HCT116 (cell line): Measurements from ENCODE around the gene GRIN2A. TPM values are rescaled to one million over a fixed set of nuclear protein-coding genes. Genes with fewer than 3 reads are reported as not detected.

ENCODE experiments used
- ATAC-seq: fragments of 200-7000 bp; cut with Tn5 transposase; 2 replicates; pipeline ENCODE4 v1.9.1; 2020; ENCODE audit warnings: mild to moderate bottlenecking, moderate library complexity
- BruUV-seq: library from RNA; stranded (reverse); fragments of 400-500 nt; replicated peaks from 2 replicates; lab custom pipeline; 2021; lab: Mats Ljungman, UMichigan
- CTCF ChIA-PET: fragments of 300-600 bp; sonication (Branson Sonifier 250); formaldehyde crosslinking; loops from one replicate; lab custom pipeline; 2021; ENCODE audit warnings: antibody characterized with exemption; lab: Charles Lee
- POLR2A ChIA-PET: fragments of 300-600, 350-600 bp; sonication (Branson Sonifier 250); formaldehyde crosslinking; loops from one replicate; lab custom pipeline; 2021; ENCODE audit warnings: antibody characterized with exemption; lab: Charles Lee
- RAD21 ChIA-PET, 2 experiments: fragments of 300-600 bp; sonication (Branson Sonifier 250); formaldehyde crosslinking; loops; one replicate each; lab custom pipeline; 2023; ENCODE audit warnings: low total read pairs in 2 of 2; ENCODE audit not compliant: uncharacterized antibody in 2 of 2, unreplicated experiment in 2 of 2, low non-redundant PET in 1 of 2; lab: Charles Lee
- DNase-seq: peaks from one replicate; pipeline ENCODE4 v3.0.0-alpha.2; 2010; ENCODE audit warnings: low read depth, low spot score
- H2AFZ ChIP-seq: fragments of 200-600 bp; shearing (Covaris generic), sonication (generic); 2 replicates; pipeline ENCODE4 v1.6.1; 2017; ENCODE audit warnings: low read depth, mixed run types, mixed read lengths, antibody characterized with exemption, low read length; ENCODE audit not compliant: poor library complexity, severe bottlenecking
- H3K27ac ChIP-seq: 2 replicates; pipeline ENCODE4 v1.5.1; 2012; ENCODE audit warnings: low read depth, low read length
- H3K27me3 ChIP-seq: fragments of 200-600 bp; sonication (generic); 2 replicates; pipeline ENCODE4 v1.6.1; 2016; ENCODE audit warnings: mixed run types, low read length, mixed read lengths; ENCODE audit not compliant: insufficient read depth
- H3K36me3 ChIP-seq, 2 experiments: fragments of 200-500 bp in 1 of 2; fragments of 200-600 bp in 1 of 2; sonication (Bioruptor generic) in 1 of 2; sonication (generic) in 1 of 2; 2 replicates each; pipeline versions ENCODE4 v1.5.1 to v1.6.1; 2014 to 2016; ENCODE audit warnings: low read length in 2 of 2, inconsistent platforms in 1 of 2, mixed read lengths in 1 of 2, mixed run types in 1 of 2; ENCODE audit not compliant: insufficient read depth in 2 of 2, control insufficient read depth in 1 of 2
- H3K4me1 ChIP-seq, 2 experiments: fragments of 200-600 bp in 1 of 2; sonication (generic) in 1 of 2; 2 replicates each; pipeline versions ENCODE4 v1.5.1 to v1.6.1; 2012 to 2017; ENCODE audit warnings: low read length in 2 of 2, inconsistent platforms in 1 of 2, mild to moderate bottlenecking in 1 of 2, mixed read lengths in 1 of 2, mixed run types in 1 of 2, moderate library complexity in 1 of 2; ENCODE audit not compliant: insufficient read depth in 2 of 2, control insufficient read depth in 1 of 2
- H3K4me2 ChIP-seq: fragments of 200-600 bp; sonication (generic); 2 replicates; pipeline ENCODE4 v1.6.1; 2017; ENCODE audit warnings: mixed run types, low read length, mixed read lengths
- H3K4me3 ChIP-seq, 2 experiments: fragments of 200-600 bp in 1 of 2; sonication (generic) in 1 of 2; replicated peaks in 1 of 2; 2 replicates each; pipeline ENCODE4 v1.5.1; 2011 to 2016; ENCODE audit warnings: low read length in 2 of 2, control low read depth in 1 of 2, low read depth in 1 of 2, mild to moderate bottlenecking in 1 of 2, mixed read lengths in 1 of 2, mixed run types in 1 of 2
- H3K79me2 ChIP-seq: fragments of 200-600 bp; sonication (generic); 2 replicates; pipeline ENCODE4 v1.6.1; 2017; ENCODE audit warnings: mild to moderate bottlenecking, mixed run types, low read length, moderate library complexity, mixed read lengths; ENCODE audit not compliant: insufficient read depth
- H3K9ac ChIP-seq: fragments of 200-600 bp; sonication (generic); 2 replicates; pipeline ENCODE4 v1.6.1; 2016; ENCODE audit warnings: low read length, mixed read lengths
- H3K9me2 ChIP-seq: fragments of 200-600 bp; sonication (generic), shearing (Covaris generic); 2 replicates; pipeline ENCODE4 v1.6.1; 2017; ENCODE audit warnings: mixed run types, mild to moderate bottlenecking, moderate library complexity; ENCODE audit not compliant: insufficient read depth
- H3K9me3 ChIP-seq, 2 experiments: fragments of 200-500 bp in 1 of 2; fragments of 200-600 bp in 1 of 2; sonication (Bioruptor generic) in 1 of 2; sonication (generic) in 1 of 2; 2 replicates each; pipeline ENCODE4 v1.6.1; 2014 to 2017; ENCODE audit warnings: low read length in 2 of 2, mixed read lengths in 2 of 2, inconsistent platforms in 1 of 2, low read depth in 1 of 2, mild to moderate bottlenecking in 1 of 2, mixed run types in 1 of 2, moderate library complexity in 1 of 2; ENCODE audit not compliant: control insufficient read depth in 1 of 2, insufficient read depth in 1 of 2
- H4K20me1 ChIP-seq: fragments of 200-600 bp; sonication (generic), shearing (Covaris generic); 2 replicates; pipeline ENCODE4 v1.6.1; 2017; ENCODE audit warnings: mixed run types, mild to moderate bottlenecking, moderate library complexity; ENCODE audit not compliant: insufficient read depth
- CBX3 ChIP-seq: IDR thresholded peaks from 2 replicates; pipeline ENCODE4 v1.6.1; 2012; ENCODE audit warnings: low read depth
- CEBPB ChIP-seq: IDR thresholded peaks from 2 replicates; pipeline ENCODE4 v1.6.1; 2012; ENCODE audit warnings: low read depth
- EZH2 ChIP-seq: fragments of 200-600 bp; sonication (generic); IDR thresholded peaks from 2 replicates; pipeline ENCODE4 v1.6.1; 2017; ENCODE audit warnings: antibody characterized with exemption, mixed run types
- FOSL1 ChIP-seq: IDR thresholded peaks from 2 replicates; pipeline ENCODE4 v1.6.1; 2012; ENCODE audit warnings: low read depth
- POLR2A ChIP-seq: IDR thresholded peaks from 2 replicates; pipeline ENCODE4 v1.7.0; 2011; ENCODE audit warnings: borderline replicate concordance; ENCODE audit not compliant: insufficient read depth, insufficient read length; ENCODE audit errors: extremely low read depth
- SP1 ChIP-seq: IDR thresholded peaks from 2 replicates; pipeline ENCODE4 v1.6.1; 2012; ENCODE audit warnings: low read depth
- SRF ChIP-seq: IDR thresholded peaks from 2 replicates; pipeline ENCODE4 v1.6.1; 2012; ENCODE audit warnings: low read depth
- ZBTB33 ChIP-seq: IDR thresholded peaks from 2 replicates; pipeline ENCODE4 v1.6.1; 2011; ENCODE audit warnings: mild to moderate bottlenecking, low read length, moderate library complexity; ENCODE audit not compliant: insufficient replicate concordance; ENCODE audit errors: extremely low read depth
- ZNF274 ChIP-seq: fragments of 200-500 bp; sonication (Bioruptor generic); IDR thresholded peaks from 2 replicates; pipeline ENCODE4 v1.6.1; 2014; ENCODE audit warnings: mild to moderate bottlenecking, low read depth, low read length, inconsistent platforms
- intact Hi-C: fragments of 100-400 bp; cut with micrococcal nuclease; formaldehyde crosslinking; loops from 2 replicates; pipeline ENCODE4 v1.10.0; 2022
- total RNA-seq: library from RNA; stranded (reverse); gene quantifications from one replicate; pipeline ENCODE4 v1.2.1, GENCODE V29; 2021; ENCODE audit not compliant: unreplicated experiment
- TF ChIP-seq, protein P1 (sequence below): IDR thresholded peaks from 2 replicates; pipeline ENCODE4 v1.6.1; 2012

The GRIN2A gene
- total RNA-seq, 1 experiment from 2014 or later, result 0.02 TPM

- CTCF ChIA-PET, result no interaction called here
- Histone ChIP-seq H3K4me2 (no peak overlapping the region), H2AFZ (no peak overlapping the region), H3K9ac (no peak overlapping the region), H3K4me3 (no peak overlapping the region), H3K9me3 (no peaks in the 10 kb centered on the region), H3K4me1 (no peaks in the 10 kb centered on the region), H3K27ac (no peak overlapping the region), H3K27me3 (peaks cover 50% of the 10 kb centered on the region), H3K9me2 (no peaks in the 10 kb centered on the region), H3K79me2 (no peaks in the 10 kb centered on the region)
- DNase-seq, result no peak
- intact Hi-C loops, result no loop called here
- BruUV-seq, result no TSS peak
- ATAC-seq, result no peak
- TF ChIP-seq POLR2A (no peak), FOSL1 (no peak), ZNF274 (no peak), EZH2 (no peak), CBX3 (no peak), SP1 (no peak), SRF (no peak)
- TF ChIP-seq, protein P1, sequence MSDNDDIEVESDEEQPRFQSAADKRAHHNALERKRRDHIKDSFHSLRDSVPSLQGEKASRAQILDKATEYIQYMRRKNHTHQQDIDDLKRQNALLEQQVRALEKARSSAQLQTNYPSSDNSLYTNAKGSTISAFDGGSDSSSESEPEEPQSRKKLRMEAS, result no peak
- TF ChIP-seq, all 23 proteins: peak for 0
- H4K20me1 ChIP-seq, result no peaks in the 10 kb centered on the region
- H3K36me3 ChIP-seq, result no peaks in the 10 kb centered on the region
- RAD21 ChIA-PET, result no interaction called here
- POLR2A ChIA-PET, result no interaction called here
Observed at GRCh38 chr16:10128397-10129258, 53.6 kb downstream of the GRIN2A start.

GRCh38 chr16:10126686-10127085 is 55.5 kb downstream of the GRIN2A start:
- H3K9me3 ChIP-seq, result no peaks in the 10 kb centered on the region
- BruUV-seq, result no TSS peak
- no peaks in the 10 kb centered on the region for H3K4me1 ChIP-seq
- ChIA-PET CTCF (no interaction called here), RAD21 (no interaction called here), POLR2A (no interaction called here)
- intact Hi-C loops, result no loop called here
- DNase-seq (no peak), ATAC-seq (no peak)
- H3K27ac ChIP-seq, result no peak overlapping the region
- no peak overlapping the region for H3K4me2 ChIP-seq
- H3K4me3 ChIP-seq, result no peak overlapping the region
- TF ChIP-seq CEBPB, result no peak
- TF ChIP-seq ZBTB33, result no peak
- H3K9ac ChIP-seq, result no peak overlapping the region
- H3K27me3 ChIP-seq, result peaks cover 64% of the 10 kb centered on the region
- H2AFZ ChIP-seq, result no peak overlapping the region
- no peaks in the 10 kb centered on the region for H3K79me2 ChIP-seq
- no peaks in the 10 kb centered on the region for H3K9me2 ChIP-seq
- H4K20me1 ChIP-seq, result no peaks in the 10 kb centered on the region
- H3K36me3 ChIP-seq, result no peaks in the 10 kb centered on the region
